Astrocyte (in vitro differentiated cells and primary cell): Measurements from ENCODE around the gene DISP1.

Source experiments
- EZH2 ChIP-seq: IDR thresholded peaks from 2 replicates; pipeline ENCODE4 v1.6.1; 2012; ENCODE audit warnings: mild to moderate bottlenecking, low read length, inconsistent platforms; ENCODE audit not compliant: insufficient read depth
- TF ChIP-seq, protein P1 (sequence below): IDR thresholded peaks from 2 replicates; pipeline ENCODE4 v1.5.1; 2011; ENCODE audit warnings: low read depth, mild to moderate bottlenecking, inconsistent platforms, low read length, moderate library complexity; ENCODE audit not compliant: insufficient read depth

DNA sequence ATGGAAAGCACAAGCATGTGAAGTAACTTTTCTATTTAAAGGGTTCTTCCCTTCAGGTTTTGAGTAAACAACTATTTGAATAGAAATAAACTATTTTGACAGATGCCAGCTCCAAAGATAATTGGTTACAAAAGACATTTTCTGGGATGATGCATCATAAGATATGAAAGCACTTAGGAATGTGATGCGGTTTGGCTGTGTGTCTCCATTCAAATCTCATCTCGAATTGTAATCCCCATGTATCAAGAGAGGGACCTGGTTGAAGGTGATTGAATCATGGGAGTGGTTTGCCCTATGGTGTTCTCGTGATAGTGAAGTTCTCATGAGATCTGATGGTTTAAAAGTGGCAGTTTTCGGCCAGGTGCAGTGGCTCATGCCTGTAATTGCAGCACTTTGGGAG lies 6.4 kb downstream of the DISP1 start:
- TF ChIP-seq, protein P1, sequence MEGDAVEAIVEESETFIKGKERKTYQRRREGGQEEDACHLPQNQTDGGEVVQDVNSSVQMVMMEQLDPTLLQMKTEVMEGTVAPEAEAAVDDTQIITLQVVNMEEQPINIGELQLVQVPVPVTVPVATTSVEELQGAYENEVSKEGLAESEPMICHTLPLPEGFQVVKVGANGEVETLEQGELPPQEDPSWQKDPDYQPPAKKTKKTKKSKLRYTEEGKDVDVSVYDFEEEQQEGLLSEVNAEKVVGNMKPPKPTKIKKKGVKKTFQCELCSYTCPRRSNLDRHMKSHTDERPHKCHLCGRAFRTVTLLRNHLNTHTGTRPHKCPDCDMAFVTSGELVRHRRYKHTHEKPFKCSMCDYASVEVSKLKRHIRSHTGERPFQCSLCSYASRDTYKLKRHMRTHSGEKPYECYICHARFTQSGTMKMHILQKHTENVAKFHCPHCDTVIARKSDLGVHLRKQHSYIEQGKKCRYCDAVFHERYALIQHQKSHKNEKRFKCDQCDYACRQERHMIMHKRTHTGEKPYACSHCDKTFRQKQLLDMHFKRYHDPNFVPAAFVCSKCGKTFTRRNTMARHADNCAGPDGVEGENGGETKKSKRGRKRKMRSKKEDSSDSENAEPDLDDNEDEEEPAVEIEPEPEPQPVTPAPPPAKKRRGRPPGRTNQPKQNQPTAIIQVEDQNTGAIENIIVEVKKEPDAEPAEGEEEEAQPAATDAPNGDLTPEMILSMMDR: no peak
- no peak for TF ChIP-seq EZH2
